Measurements from ENCODE around the gene FOXO6.

- TF ChIP-seq CTCF (IDR thresholded peaks at IDR 0.05; ENCODE audit: low read length) = no peak
- no peak for TF ChIP-seq EZH2 (IDR thresholded peaks at IDR 0.05; ENCODE audit: borderline replicate concordance, low read length)
Observed at GRCh38 chr1:41384579-41384978, 23.3 kb downstream of the FOXO6 start.
